Skin of body (tissue), 2 donors: ENCODE measurements around the gene KCNN2. TPM values are rescaled to one million over a fixed set of nuclear protein-coding genes. Genes with fewer than 3 reads are reported as not detected.

Source experiments
- DNase-seq: peaks from one replicate; lab custom pipeline; 2025; lab: John Stamatoyannopoulos, UW
- total RNA-seq: library from RNA; depleted of rRNA; stranded (reverse); fragments of >200 nt; gene quantifications from one replicate; pipeline ENCODE4 v1.2.3, GENCODE V29; 2014

The KCNN2 gene
- total RNA-seq, 1 donor from 2014 or later: 3.5 TPM

GRCh38 chr5:114362197-114362976 lies 517 bp downstream of the KCNN2 start:
- no peak for DNase-seq

DNA sequence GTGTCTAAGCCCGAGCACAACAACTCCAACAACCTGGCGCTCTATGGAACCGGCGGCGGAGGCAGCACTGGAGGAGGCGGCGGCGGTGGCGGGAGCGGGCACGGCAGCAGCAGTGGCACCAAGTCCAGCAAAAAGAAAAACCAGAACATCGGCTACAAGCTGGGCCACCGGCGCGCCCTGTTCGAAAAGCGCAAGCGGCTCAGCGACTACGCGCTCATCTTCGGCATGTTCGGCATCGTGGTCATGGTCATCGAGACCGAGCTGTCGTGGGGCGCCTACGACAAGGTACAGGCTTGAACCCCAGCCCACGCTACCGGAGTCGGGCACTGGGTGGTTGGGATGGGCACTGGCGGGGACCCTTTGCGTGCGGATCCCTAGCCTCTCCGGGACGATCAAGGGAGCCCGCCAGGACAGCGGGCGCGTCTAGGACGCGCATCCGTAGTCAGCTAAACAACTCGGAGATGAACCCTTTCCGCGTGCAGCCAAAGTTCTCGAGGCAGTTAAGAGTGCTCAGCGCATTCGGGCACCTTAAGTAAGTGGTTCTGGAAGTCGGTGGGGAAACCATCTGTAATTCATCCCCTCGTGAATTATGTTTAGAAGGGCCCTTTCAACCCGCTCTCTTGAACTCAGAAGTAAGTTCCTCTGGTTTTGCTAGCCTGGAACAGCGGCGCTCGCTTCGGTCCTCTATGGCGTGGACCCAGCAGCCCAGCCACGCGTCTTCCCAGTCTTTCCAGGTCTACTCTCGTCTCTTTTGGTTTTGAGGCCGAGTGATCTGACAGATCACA lies 1.3 kb downstream of the KCNN2 start:
- no peak for DNase-seq

- no peak for DNase-seq
These were observed 2.0 kb downstream of the KCNN2 start for GRCh38 chr5:114363837-114364236.

- DNase-seq: no peak
These were observed 5.2 kb downstream of the KCNN2 start for GRCh38 chr5:114367029-114367428.

GRCh38 chr5:114369680-114370417 lies 8.0 kb downstream of the KCNN2 start:
- DNase-seq: no peak

- DNase-seq: no peak
These were observed 15.4 kb downstream of the KCNN2 start for GRCh38 chr5:114377050-114377844.

- DNase-seq: no peak
These were observed 16.1 kb downstream of the KCNN2 start for GRCh38 chr5:114377946-114378345.

DNA sequence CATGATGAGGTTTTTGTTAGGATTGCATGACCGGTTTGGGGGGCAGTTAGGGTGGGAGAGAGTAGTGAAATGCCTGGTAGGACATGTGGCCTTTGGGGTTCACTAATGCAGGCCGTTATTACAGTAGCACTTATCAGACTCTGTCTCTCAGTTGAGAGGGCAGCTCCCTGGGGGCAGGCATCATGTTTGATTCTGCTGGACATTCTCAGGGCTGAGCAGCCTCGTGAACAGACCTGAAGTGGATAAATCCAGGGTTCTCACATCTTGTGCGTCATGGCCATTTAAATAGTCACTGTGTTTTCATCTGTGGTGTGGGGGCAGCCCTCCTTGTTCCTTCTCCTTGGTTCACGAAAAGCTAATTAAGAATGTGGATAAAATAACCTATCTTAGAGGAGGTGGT lies 18.9 kb downstream of the KCNN2 start:
- DNase-seq: no peak

GRCh38 chr5:114387433-114387832 lies 25.6 kb downstream of the KCNN2 start:
- DNase-seq: no peak

GRCh38 chr5:114390431-114390830 lies 28.6 kb downstream of the KCNN2 start:
- DNase-seq: no peak

DNA sequence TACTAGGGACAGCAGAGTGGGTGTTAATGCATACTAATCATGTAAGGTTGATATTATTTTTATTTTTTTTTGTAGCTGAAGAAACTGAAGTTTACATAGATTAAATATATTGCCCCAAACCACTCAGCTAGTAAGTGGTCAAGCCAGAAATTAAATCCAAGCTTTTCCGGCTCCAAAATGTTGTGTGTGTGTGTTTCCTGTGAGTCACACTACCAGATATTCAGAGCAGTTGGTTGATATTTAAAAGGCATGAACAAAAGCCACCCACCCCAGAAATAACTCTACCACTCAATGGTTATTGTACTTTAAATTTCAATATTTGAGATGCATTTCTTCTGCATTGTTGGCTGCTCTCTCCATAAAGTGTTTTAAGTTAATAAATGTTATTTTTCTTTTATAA lies 29.5 kb downstream of the KCNN2 start:
- no peak for DNase-seq

GRCh38 chr5:114393159-114393558 lies 31.3 kb downstream of the KCNN2 start:
- no peak for DNase-seq

DNA sequence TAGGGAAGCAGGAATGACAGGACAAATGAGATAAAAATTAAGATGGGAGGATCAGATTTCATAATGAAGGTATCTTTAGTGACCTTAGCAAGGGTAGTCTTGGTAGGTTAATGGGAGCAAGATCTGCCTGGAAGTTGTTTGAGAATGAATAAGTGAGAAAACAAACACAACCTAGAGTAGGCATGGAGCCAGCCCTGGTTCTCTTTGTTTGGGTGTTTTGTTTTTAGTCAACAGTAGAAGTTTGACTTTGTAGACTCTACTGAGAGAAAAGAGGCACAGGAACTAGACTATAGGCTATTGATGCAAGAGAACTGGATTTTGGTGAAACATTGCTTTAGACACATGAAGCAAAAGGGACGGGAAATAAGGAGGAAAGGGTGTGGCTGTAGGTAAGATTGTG lies 40.3 kb downstream of the KCNN2 start:
- DNase-seq: no peak

DNA sequence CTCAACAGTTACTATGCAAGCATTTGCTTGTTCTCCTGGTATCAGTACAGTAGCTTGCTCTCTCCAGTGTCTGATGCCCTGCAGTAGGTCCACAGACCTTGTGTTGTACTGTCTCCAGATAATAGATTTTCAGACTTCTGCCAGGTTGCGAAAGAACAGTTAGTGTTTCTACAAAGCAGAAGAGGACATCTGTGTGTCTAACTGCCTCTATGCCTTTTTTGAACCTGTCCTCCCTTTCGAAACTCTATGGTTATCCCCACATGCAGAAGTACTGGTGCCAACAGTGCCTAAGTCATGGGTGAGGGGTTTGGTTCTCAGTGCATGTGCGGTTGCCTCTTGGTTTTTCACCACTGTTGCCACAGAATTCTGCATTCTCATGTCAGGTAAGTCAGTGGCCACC lies 45.9 kb downstream of the KCNN2 start:
- DNase-seq: no peak

DNA sequence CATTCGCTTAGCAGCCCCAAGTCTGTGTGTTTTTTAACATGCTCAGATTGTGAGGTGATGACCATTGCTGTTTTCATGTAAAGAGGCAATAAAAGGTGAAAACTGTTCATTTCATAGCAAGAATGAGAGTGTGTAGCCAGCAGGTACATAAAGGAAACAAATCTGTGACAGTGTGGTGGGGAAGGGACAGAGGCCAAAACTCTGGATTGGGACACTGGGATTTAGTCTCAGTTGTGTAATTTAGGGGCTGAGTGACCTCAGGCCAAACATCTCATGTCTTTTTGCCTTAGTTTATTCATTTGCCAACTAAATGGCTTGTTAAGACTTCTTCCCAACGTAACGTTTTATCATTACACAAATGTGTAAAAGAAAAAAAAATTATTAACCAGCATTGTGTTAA lies 47.0 kb downstream of the KCNN2 start:
- no peak for DNase-seq

GRCh38 chr5:114411380-114411931 lies 49.6 kb downstream of the KCNN2 start:
- DNase-seq: no peak

- no peak for DNase-seq
These were observed 50.8 kb downstream of the KCNN2 start for GRCh38 chr5:114412510-114413171.

- no peak for DNase-seq
These were observed 53.9 kb downstream of the KCNN2 start for GRCh38 chr5:114415760-114416159.

DNA sequence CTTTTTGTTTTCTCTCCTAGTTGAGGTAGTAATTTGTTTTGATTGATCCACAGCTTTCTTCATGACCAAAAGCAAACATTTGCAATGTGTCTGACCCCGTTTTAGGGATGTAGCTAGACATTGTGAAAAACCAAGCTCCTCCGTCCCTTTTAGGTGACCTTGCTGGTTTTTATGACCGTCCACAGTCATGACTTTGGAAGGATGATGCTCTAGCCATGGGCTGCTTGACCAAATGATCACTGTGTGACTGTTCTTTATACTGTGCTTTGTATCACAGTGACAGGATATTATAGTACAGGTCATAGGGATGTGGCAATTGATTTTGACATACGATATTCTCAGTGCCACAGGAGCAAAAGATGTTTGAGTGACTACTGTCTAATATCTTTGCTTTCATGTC lies 54.4 kb downstream of the KCNN2 start:
- no peak for DNase-seq

DNA sequence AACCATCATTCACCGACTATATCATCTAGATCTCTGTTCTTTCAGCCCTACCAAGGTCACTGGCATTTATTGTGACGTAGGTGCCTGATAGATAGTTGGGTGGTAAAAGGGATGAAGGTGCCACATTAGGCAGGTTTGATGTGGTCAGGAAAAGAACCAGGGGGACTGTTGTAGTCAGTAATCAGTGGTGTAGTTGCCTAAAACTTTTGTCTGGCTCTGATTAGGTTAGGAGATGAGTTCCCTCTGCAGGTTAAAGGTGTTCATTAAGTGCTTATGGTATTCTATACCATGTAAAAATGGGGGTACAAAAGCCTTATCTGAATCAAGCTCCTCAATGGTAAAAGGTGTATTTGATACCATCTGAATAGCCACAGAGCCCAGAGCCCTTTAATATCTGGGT lies 55.6 kb downstream of the KCNN2 start:
- no peak for DNase-seq
